Measurements from ENCODE around the gene CDC7.
A peak's percentile ranks its signal among the peaks of the same experiment; 100 is the strongest.

Gene CDC7

DNA sequence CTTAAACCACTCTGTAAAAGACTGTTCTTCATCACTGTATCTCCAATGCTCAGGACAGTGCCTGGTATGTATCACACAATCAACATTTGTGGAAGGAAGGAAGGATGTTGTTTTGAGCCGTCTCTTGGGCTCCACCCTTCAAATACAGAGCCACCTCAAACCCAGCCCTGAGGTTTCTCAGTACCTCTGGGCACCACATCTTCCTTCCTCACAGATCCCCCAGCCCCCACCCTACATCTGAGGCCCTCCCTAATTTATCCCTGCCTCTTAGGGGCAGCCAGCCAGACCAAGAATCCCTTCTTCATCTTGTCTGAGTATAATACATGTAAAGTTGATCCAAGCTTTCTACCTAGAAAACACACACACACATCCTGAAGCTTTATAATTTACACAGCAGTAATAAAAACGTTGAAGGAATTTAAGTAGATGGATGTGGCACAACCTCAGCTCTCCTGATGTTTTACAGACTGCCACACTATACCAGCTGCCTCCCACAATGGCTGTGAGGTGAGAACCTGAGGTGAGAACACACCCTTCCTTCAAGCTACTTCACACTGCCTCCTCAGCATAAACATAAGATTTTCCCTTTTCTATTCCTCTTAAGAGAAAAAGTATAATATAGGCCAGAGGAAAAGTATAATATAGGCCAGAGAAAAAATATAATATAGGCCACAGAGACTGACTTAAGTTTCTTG is 48.5 kb downstream of the CDC7 start:
- Histone ChIP-seq H3K4me3 (ENCODE audit: low read depth, low read length) (no peak overlapping the region), H3K36me3 (ENCODE audit: control insufficient read depth in 2 of 2, insufficient read depth in 1 of 2, low read length in 2 of 2) (no peaks in the 10 kb centered on the region), H3K4me1 (ENCODE audit: control insufficient read depth, insufficient read depth, low read length) (no peaks in the 10 kb centered on the region), H3K9me3 (ENCODE audit: control insufficient read depth, insufficient read depth, low read depth, low read length) (no peaks in the 10 kb centered on the region), H3K27ac (ENCODE audit: extremely low read depth, low read depth, low read length) (no peak overlapping the region)
- POLR2A ChIA-PET: interaction anchor here (0.6 kb wide), 1 partner anchor 32 kb away, joined by 8 read pairs; no protein-coding TSS in a partner anchor
- TF ChIP-seq MYNN (tag by site-specific recombination; IDR thresholded peaks at IDR 0.05; ENCODE audit: borderline replicate concordance): no peak
- TF ChIP-seq, protein P1, sequence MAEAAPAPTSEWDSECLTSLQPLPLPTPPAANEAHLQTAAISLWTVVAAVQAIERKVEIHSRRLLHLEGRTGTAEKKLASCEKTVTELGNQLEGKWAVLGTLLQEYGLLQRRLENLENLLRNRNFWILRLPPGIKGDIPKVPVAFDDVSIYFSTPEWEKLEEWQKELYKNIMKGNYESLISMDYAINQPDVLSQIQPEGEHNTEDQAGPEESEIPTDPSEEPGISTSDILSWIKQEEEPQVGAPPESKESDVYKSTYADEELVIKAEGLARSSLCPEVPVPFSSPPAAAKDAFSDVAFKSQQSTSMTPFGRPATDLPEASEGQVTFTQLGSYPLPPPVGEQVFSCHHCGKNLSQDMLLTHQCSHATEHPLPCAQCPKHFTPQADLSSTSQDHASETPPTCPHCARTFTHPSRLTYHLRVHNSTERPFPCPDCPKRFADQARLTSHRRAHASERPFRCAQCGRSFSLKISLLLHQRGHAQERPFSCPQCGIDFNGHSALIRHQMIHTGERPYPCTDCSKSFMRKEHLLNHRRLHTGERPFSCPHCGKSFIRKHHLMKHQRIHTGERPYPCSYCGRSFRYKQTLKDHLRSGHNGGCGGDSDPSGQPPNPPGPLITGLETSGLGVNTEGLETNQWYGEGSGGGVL (tag by site-specific recombination; IDR thresholded peaks at IDR 0.05): no peak
- TF ChIP-seq, protein P2, sequence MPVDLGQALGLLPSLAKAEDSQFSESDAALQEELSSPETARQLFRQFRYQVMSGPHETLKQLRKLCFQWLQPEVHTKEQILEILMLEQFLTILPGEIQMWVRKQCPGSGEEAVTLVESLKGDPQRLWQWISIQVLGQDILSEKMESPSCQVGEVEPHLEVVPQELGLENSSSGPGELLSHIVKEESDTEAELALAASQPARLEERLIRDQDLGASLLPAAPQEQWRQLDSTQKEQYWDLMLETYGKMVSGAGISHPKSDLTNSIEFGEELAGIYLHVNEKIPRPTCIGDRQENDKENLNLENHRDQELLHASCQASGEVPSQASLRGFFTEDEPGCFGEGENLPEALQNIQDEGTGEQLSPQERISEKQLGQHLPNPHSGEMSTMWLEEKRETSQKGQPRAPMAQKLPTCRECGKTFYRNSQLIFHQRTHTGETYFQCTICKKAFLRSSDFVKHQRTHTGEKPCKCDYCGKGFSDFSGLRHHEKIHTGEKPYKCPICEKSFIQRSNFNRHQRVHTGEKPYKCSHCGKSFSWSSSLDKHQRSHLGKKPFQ (tag by site-specific recombination; IDR thresholded peaks at IDR 0.05): peak; percentile 86
- CTCF ChIA-PET: interaction anchor here (0.6 kb wide), 1 partner anchor 32 kb away, joined by 3 read pairs; no protein-coding TSS in a partner anchor

DNA sequence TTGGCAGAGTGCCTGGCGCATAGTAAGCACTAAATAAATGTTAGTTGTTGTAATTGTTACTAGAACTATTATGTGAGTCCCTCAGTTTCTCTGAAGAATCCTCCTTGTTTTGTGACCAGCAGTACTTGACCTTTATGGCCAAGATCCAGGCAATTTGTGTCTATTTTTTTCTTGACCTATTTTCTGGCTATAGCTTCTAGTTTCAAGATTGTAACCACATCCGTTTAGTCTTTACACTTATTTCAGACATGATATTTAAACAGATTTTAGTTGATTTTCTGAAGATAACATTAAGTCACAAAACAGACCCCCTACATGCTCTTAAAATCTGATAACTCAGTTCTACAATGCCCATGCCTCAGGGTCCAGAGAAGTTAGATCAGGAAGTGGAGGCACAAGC is 50.3 kb downstream of the CDC7 start:
- no peaks in the 10 kb centered on the region for H3K36me3 ChIP-seq (ENCODE audit: control insufficient read depth in 2 of 2, insufficient read depth in 1 of 2, low read length in 2 of 2)
- POLR2A ChIA-PET: no interaction called here
- no peak overlapping the region for H3K27ac ChIP-seq (ENCODE audit: extremely low read depth, low read depth, low read length)
- no peak overlapping the region for H3K4me3 ChIP-seq (ENCODE audit: low read depth, low read length)
- TF ChIP-seq ZNF416 (tag by site-specific recombination; IDR thresholded peaks at IDR 0.05) (no peak), ZNF843 (tag by site-specific recombination; IDR thresholded peaks at IDR 0.05) (no peak)
- H3K9me3 ChIP-seq (ENCODE audit: control insufficient read depth, insufficient read depth, low read depth, low read length): no peaks in the 10 kb centered on the region
- CTCF ChIA-PET: no interaction called here
- H3K4me1 ChIP-seq (ENCODE audit: control insufficient read depth, insufficient read depth, low read length): no peaks in the 10 kb centered on the region

DNA sequence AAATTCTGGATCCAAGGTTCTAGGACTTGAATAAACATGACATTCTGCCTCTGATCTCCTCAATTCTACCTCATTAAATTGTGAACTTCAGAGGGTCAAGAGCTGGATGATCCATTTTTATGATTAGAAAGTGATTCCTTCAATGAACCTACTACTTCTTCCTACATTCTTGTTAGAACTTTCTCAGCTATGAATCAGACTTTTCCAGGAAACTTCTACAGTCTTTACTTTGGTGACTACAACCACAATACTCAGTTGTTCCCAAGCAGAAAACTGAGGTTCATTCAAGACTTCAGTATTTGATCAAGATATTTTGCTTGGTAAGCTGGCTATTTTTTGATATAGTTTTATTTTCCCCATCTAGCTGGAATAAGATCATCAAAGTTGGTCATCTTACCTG is 51.4 kb downstream of the CDC7 start:
- ChIA-PET CTCF (interaction anchor here (0.6 kb wide), 1 partner anchor 613 kb away, joined by 3 read pairs; no protein-coding TSS in a partner anchor), POLR2A (no interaction called here)
- H3K4me1 ChIP-seq (ENCODE audit: control insufficient read depth, insufficient read depth, low read length): no peaks in the 10 kb centered on the region
- no peak overlapping the region for H3K4me3 ChIP-seq (ENCODE audit: low read depth, low read length)
- no peak overlapping the region for H3K27ac ChIP-seq (ENCODE audit: extremely low read depth, low read depth, low read length)
- no peaks in the 10 kb centered on the region for H3K9me3 ChIP-seq (ENCODE audit: control insufficient read depth, insufficient read depth, low read depth, low read length)
- TF ChIP-seq ZNF37A (tag by site-specific recombination; IDR thresholded peaks at IDR 0.05) (no peak), GLI4 (tag by site-specific recombination; IDR thresholded peaks at IDR 0.05) (no peak), ZNF561 (tag by site-specific recombination; IDR thresholded peaks at IDR 0.05; ENCODE audit: borderline replicate concordance) (no peak), ZNF658 (tag by site-specific recombination; IDR thresholded peaks at IDR 0.05) (no peak), ZEB2 (tag by site-specific recombination; IDR thresholded peaks at IDR 0.05) (no peak), ZNF416 (tag by site-specific recombination; IDR thresholded peaks at IDR 0.05) (no peak), ZNF366 (tag by site-specific recombination; conservative IDR thresholded peaks at IDR 0.05) (no peak), ZNF169 (tag by site-specific recombination; IDR thresholded peaks at IDR 0.05) (no peak), HOXD13 (CRISPR knock-in tag; IDR thresholded peaks at IDR 0.05; ENCODE audit: borderline replicate concordance) (no peak), ZNF701 (tag by site-specific recombination; IDR thresholded peaks at IDR 0.05) (no peak)
- TF ChIP-seq, protein P3, sequence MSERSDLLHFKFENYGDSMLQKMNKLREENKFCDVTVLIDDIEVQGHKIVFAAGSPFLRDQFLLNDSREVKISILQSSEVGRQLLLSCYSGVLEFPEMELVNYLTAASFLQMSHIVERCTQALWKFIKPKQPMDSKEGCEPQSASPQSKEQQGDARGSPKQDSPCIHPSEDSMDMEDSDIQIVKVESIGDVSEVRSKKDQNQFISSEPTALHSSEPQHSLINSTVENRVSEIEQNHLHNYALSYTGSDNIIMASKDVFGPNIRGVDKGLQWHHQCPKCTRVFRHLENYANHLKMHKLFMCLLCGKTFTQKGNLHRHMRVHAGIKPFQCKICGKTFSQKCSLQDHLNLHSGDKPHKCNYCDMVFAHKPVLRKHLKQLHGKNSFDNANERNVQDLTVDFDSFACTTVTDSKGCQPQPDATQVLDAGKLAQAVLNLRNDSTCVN (tag by site-specific recombination; optimal IDR thresholded peaks at IDR 0.05): no peak
- TF ChIP-seq, protein P4, sequence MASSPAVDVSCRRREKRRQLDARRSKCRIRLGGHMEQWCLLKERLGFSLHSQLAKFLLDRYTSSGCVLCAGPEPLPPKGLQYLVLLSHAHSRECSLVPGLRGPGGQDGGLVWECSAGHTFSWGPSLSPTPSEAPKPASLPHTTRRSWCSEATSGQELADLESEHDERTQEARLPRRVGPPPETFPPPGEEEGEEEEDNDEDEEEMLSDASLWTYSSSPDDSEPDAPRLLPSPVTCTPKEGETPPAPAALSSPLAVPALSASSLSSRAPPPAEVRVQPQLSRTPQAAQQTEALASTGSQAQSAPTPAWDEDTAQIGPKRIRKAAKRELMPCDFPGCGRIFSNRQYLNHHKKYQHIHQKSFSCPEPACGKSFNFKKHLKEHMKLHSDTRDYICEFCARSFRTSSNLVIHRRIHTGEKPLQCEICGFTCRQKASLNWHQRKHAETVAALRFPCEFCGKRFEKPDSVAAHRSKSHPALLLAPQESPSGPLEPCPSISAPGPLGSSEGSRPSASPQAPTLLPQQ (tag by site-specific recombination; IDR thresholded peaks at IDR 0.05): no peak
- TF ChIP-seq, protein P5, sequence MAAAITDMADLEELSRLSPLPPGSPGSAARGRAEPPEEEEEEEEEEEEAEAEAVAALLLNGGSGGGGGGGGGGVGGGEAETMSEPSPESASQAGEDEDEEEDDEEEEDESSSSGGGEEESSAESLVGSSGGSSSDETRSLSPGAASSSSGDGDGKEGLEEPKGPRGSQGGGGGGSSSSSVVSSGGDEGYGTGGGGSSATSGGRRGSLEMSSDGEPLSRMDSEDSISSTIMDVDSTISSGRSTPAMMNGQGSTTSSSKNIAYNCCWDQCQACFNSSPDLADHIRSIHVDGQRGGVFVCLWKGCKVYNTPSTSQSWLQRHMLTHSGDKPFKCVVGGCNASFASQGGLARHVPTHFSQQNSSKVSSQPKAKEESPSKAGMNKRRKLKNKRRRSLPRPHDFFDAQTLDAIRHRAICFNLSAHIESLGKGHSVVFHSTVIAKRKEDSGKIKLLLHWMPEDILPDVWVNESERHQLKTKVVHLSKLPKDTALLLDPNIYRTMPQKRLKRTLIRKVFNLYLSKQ (tag by site-specific recombination; IDR thresholded peaks at IDR 0.05; ENCODE audit: borderline replicate concordance): no peak
- H3K36me3 ChIP-seq (ENCODE audit: control insufficient read depth in 2 of 2, insufficient read depth in 1 of 2, low read length in 2 of 2): no peaks in the 10 kb centered on the region

Measured in HEK293 (cell line).